GM12878 (cell line): ENCODE results near the gene PGF. TPM values are rescaled to one million over a fixed set of nuclear protein-coding genes. Genes with fewer than 3 reads are reported as not detected.

Source experiments
- ATAC-seq: fragments of 200-7000 bp; cut with Tn5 transposase; 3 replicates; pipeline ENCODE4 v1.9.1; 2020; ENCODE audit warnings: mild to moderate bottlenecking, moderate library complexity
- BruUV-seq: library from RNA; stranded (reverse); fragments of 400-500 nt; replicated peaks from 2 replicates; lab custom pipeline; 2021; lab: Mats Ljungman, UMichigan
- CTCF ChIA-PET: fragments of 300-600 bp; sonication (Branson Sonifier 250); formaldehyde crosslinking; extraction: SDS; loops from one replicate; lab custom pipeline; 2021; ENCODE audit warnings: inconsistent platforms; lab: Yijun Ruan, JAX
- POLR2A ChIA-PET: fragments of 350-600 bp; formaldehyde crosslinking; extraction: SDS; loops from one replicate; lab custom pipeline; 2021; ENCODE audit warnings: inconsistent platforms; lab: Charles Lee
- RAD21 ChIA-PET: fragments of 300-600 bp; sonication (Branson Sonifier 250); formaldehyde crosslinking; loops from one replicate; lab custom pipeline; 2023; ENCODE audit warnings: antibody characterized with exemption; ENCODE audit not compliant: unreplicated experiment; lab: Charles Lee
- SMC1A ChIA-PET: fragments of 300-600 bp; sonication (Branson Sonifier 250); formaldehyde crosslinking; loops from one replicate; lab custom pipeline; 2023; ENCODE audit not compliant: unreplicated experiment, uncharacterized antibody; lab: Charles Lee
- DNase-seq: peaks from one replicate; pipeline ENCODE4 v3.0.0-alpha.2; 2011; ENCODE audit warnings: low read depth, low spot score
- FAIRE-seq: peaks from 3 replicates; lab custom pipeline; 2011; peaks lifted over from hg19 to GRCh38; lab: Jason Lieb, UNC
- H2AFZ ChIP-seq: 2 replicates; pipeline ENCODE4 v1.6.0; 2011; ENCODE audit warnings: low read depth, low read length, control low read depth; ENCODE audit not compliant: control insufficient read depth
- H3K27ac ChIP-seq: 2 replicates; pipeline ENCODE4 v1.5.1; 2011; ENCODE audit warnings: control low read depth; ENCODE audit not compliant: control insufficient read depth, insufficient read depth
- H3K27me3 ChIP-seq, 2 experiments: replicated peaks in 1 of 2; 2 replicates each; pipeline versions ENCODE4 v1.6.0 to v1.6.1; 2011; ENCODE audit warnings: low read length in 1 of 2; ENCODE audit not compliant: control insufficient read depth in 2 of 2, insufficient read depth in 2 of 2
- H3K36me3 ChIP-seq, 2 experiments: 2 replicates each; pipeline ENCODE4 v1.5.1; 2011; ENCODE audit warnings: low read length in 1 of 2; ENCODE audit not compliant: control insufficient read depth in 2 of 2, insufficient read depth in 2 of 2
- H3K4me1 ChIP-seq: 2 replicates; pipeline ENCODE4 v1.6.1; 2011; ENCODE audit warnings: mild to moderate bottlenecking, low read length, moderate library complexity, mixed read lengths; ENCODE audit not compliant: control insufficient read depth, insufficient read depth
- H3K4me2 ChIP-seq: 2 replicates; pipeline ENCODE4 v1.6.0; 2011; ENCODE audit warnings: control low read depth; ENCODE audit not compliant: control insufficient read depth, insufficient read depth
- H3K4me3 ChIP-seq: fragments of 200-600 bp; sonication (generic); 2 replicates; pipeline ENCODE4 v1.5.1; 2016
- H3K79me2 ChIP-seq: 2 replicates; pipeline ENCODE4 v1.6.0; 2011; ENCODE audit warnings: low read length; ENCODE audit not compliant: control insufficient read depth, insufficient read depth
- H3K9ac ChIP-seq: 2 replicates; pipeline ENCODE4 v1.8.0; 2011; ENCODE audit warnings: low read length, control low read depth, mixed read lengths; ENCODE audit not compliant: control insufficient read depth, insufficient read depth
- H3K9me3 ChIP-seq: replicated peaks from 3 replicates; pipeline ENCODE4 v1.5.1; 2011; ENCODE audit warnings: mild to moderate bottlenecking, low read length; ENCODE audit not compliant: control insufficient read depth, insufficient read depth
- H4K20me1 ChIP-seq: 2 replicates; pipeline ENCODE4 v1.6.0; 2011; ENCODE audit not compliant: control insufficient read depth, insufficient read depth
- EED ChIP-seq: sonication (generic); IDR thresholded peaks from 2 replicates; pipeline ENCODE4 v1.6.1; 2016; ENCODE audit warnings: antibody characterized with exemption, low read depth
- ETV6 ChIP-seq, 2 experiments: fragments of 450-650 bp in 1 of 2; IDR thresholded peaks in 1 of 2; conservative IDR thresholded peaks in 1 of 2; 2 replicates each; pipeline ENCODE4 v1.6.1; 2014; ENCODE audit warnings: antibody characterized with exemption in 1 of 2, borderline replicate concordance in 1 of 2, low read depth in 1 of 2, mild to moderate bottlenecking in 1 of 2, moderate library complexity in 1 of 2
- GATAD2B ChIP-seq: fragments of 450-650 bp; conservative IDR thresholded peaks from 2 replicates; pipeline ENCODE4 v1.6.1; 2017; ENCODE audit warnings: low read depth, mild to moderate bottlenecking, moderate library complexity
- MTA3 ChIP-seq: IDR thresholded peaks from 2 replicates; pipeline ENCODE4 v1.6.1; 2012; ENCODE audit warnings: low read length, inconsistent platforms, borderline replicate concordance
- NFYB ChIP-seq: IDR thresholded peaks from 2 replicates; pipeline ENCODE4 v1.6.1; 2011; ENCODE audit warnings: low read depth, mild to moderate bottlenecking, low read length, improper control_type of control experiment, moderate library complexity; ENCODE audit not compliant: insufficient read depth
- RELB ChIP-seq: fragments of 450-650 bp; IDR thresholded peaks from 2 replicates; pipeline ENCODE4 v1.6.1; 2017; ENCODE audit warnings: low read depth, mild to moderate bottlenecking, moderate library complexity
- TCF12 ChIP-seq: IDR thresholded peaks from 2 replicates; pipeline ENCODE4 v1.6.1; 2011; ENCODE audit warnings: low read depth, mild to moderate bottlenecking, low read length
- WRNIP1 ChIP-seq: IDR thresholded peaks from 2 replicates; pipeline ENCODE4 v1.6.1; 2011; ENCODE audit warnings: low read depth, low read length, improper control_type of control experiment, borderline replicate concordance
- YBX1 ChIP-seq: fragments of 450-650 bp; IDR thresholded peaks from 2 replicates; pipeline ENCODE4 v1.6.1; 2016; ENCODE audit warnings: antibody characterized with exemption
- ZNF24 ChIP-seq: fragments of 450-650 bp; IDR thresholded peaks from 2 replicates; pipeline ENCODE4 v1.6.1; 2017; ENCODE audit warnings: antibody characterized with exemption, mild to moderate bottlenecking
- WGBS: methylation state at CpG from one replicate; pipeline ENCODE4 v1.1.6; 2016; ENCODE audit warnings: low lambda C conversion rate; ENCODE audit not compliant: insufficient replicate concordance, insufficient coverage; ENCODE audit errors: missing lambda C conversion rate; 5-methylcytosine and 5-hydroxymethylcytosine counted together
- in situ Hi-C: fragments of 300-500 bp; cut with MboI; formaldehyde crosslinking; loops from 9 replicates; pipeline ENCODE4 v1.14.3; 2018; ENCODE audit warnings: mixed read lengths
- intact Hi-C: fragments of 100-400 bp; cut with micrococcal nuclease; formaldehyde crosslinking; loops from one replicate; pipeline ENCODE4 v1.14.2; 2022; ENCODE audit not compliant: unreplicated experiment
- polyA plus RNA-seq, 11 experiments: library from polyadenylated mRNA; depleted of rRNA in 4 of 11; unstranded in 6 of 11; stranded (reverse) in 5 of 11; fragments of >200 nt; fragmentation: Nextera tagmentation in 4 of 11; fragmentation: Illumina TruSeq in 1 of 11; extraction: Ambion mirVana in 4 of 11; extraction: Trizol in 1 of 11; gene quantifications; 1 replicate in 1 of 11; 2 replicates in 10 of 11; pipeline versions ENCODE4 v1.2.1 to v1.2.3, GENCODE V29; 2011 to 2016; ENCODE audit warnings: inconsistent platforms in 2 of 11, missing spikeins in 2 of 11, low read depth in 1 of 11
- total RNA-seq, 4 experiments: library from RNA; depleted of rRNA in 3 of 4; stranded (reverse); fragments of >200 nt in 3 of 4; fragmentation: Illumina TruSeq in 1 of 4; extraction: Trizol in 1 of 4; gene quantifications; 2 replicates each; pipeline versions ENCODE4 v1.2.1 to v1.2.3, GENCODE V29; 2013 to 2021

Gene PGF
- total and polyA plus RNA-seq, 10 of the 15 experiments (the other 5 are each of a cell fraction or from before 2014, with no cell fraction given) = 0.11 to 5.5 (median 0.63) TPM

- Histone ChIP-seq H3K9me3 (no peaks in the 10 kb centered on the region), H3K4me3 (no peak overlapping the region), H3K4me2 (no peak overlapping the region), H2AFZ (no peak overlapping the region), H3K27ac (no peak overlapping the region), H3K79me2 (no peaks in the 10 kb centered on the region), H3K4me1 (no peaks in the 10 kb centered on the region), H4K20me1 (no peaks in the 10 kb centered on the region), H3K27me3 (no peaks in the 10 kb centered on the region), H3K9ac (no peak overlapping the region), H3K36me3 (peaks cover 4 to 8% of the 10 kb centered on the region in 2 experiments; a peak in 3 of 4 replicates)
- ChIA-PET RAD21 (interaction anchor here (1.2 to 1.4 kb wide), 2 partner anchors 11 to 22 kb away, joined by 3 read pairs; no protein-coding TSS in a partner anchor), POLR2A (interaction anchor here (0.8 kb wide), 1 partner anchor 17 kb away, joined by 3 read pairs; no protein-coding TSS in a partner anchor), CTCF (interaction anchor here (0.7 to 26.0 kb wide), 4 partner anchors 11 to 223 kb away, joined by 3 to 552 read pairs (median 38); partner anchors contain the start of gene PROX2), SMC1A (interaction anchor here (0.8 to 10.3 kb wide), 3 partner anchors 31 to 49 kb away, joined by 3 to 165 read pairs (median 3); no protein-coding TSS in a partner anchor)
- in situ Hi-C loops = no loop called here
- no TSS peak for BruUV-seq
- TF ChIP-seq TCF12 (no peak), ZNF24 (no peak), WRNIP1 (no peak), RELB (no peak), ETV6 (conservative IDR thresholded peaks at IDR 0.05 in 1 of 2, IDR thresholded peaks at IDR 0.05 in 1 of 2; ENCODE audit: borderline replicate concordance in 1 of 2, low read depth in 1 of 2) (no peak), YBX1 (no peak), NFYB (no peak), EED (no peak), GATAD2B (no peak), MTA3 (no peak)
- no peak for ATAC-seq
- intact Hi-C loops = no loop called here
- no peak for FAIRE-seq
- no peak for DNase-seq
- WGBS = 56% methylated on average over 9 of the region's 9 CpGs
Measured at GRCh38 chr14:74908861-74909341, 46.5 kb downstream of the PGF start.
